Measurements from ENCODE around the gene OR8A1. TPM values are rescaled to one million over a fixed set of nuclear protein-coding genes. Genes with fewer than 3 reads are reported as not detected.

The OR8A1 gene
- not detected for total RNA-seq
- polyA plus RNA-seq (ENCODE audit: insufficient read depth, low read depth, low replicate concordance), result not detected
- long read RNA-seq, donor 1, result 0 reads
- long read RNA-seq, donor 2, result 0 reads
- long read RNA-seq, donor 3, result 0 reads
- long read RNA-seq, donor 4, result 0 reads
- long read RNA-seq, donor 5, result 0 reads
- long read RNA-seq, donor 6, result 0 reads
- long read RNA-seq, donor 7, result 0 reads
- long read RNA-seq, donor 8, partial matches to known transcripts, result 0 of 1 reads
- long read RNA-seq, donor 8, other reads (novel, unspliced or antisense), result 0 of 1 reads
- long read RNA-seq, donor 9, result 0 reads
- long read RNA-seq, donor 10, result 0 reads

GRCh38 chr11:124569697-124570096 lies at the start of gene OR8A1:
OR8A1 (plus strand) TSS chr11:124569997; CDS start chr11:124570120, 123 bp downstream.
- H3K36me3 ChIP-seq (ENCODE audit: control insufficient read depth in 2 of 3, insufficient read depth in 3 of 3, low read length in 3 of 3), result no peaks in the 10 kb centered on the region
- no peaks in the 10 kb centered on the region for H3K4me1 ChIP-seq (ENCODE audit: control insufficient read depth in 2 of 3, insufficient read depth in 2 of 3, low read depth in 1 of 3, low read length in 3 of 3)
- no peaks in the 10 kb centered on the region for H3K9me3 ChIP-seq (ENCODE audit: control insufficient read depth in 2 of 3, insufficient read depth in 1 of 3, low read length in 3 of 3)
- intact Hi-C loops (cut with DNase I), result no loop called here
- H3K27me3 ChIP-seq (ENCODE audit: control insufficient read depth, insufficient read depth, low read length), result no peaks in the 10 kb centered on the region
- no peak for DNase-seq
- no peak within 1 kb of the TSS for H3K4me3 ChIP-seq (ENCODE audit: low read length in 3 of 3)
- no peak within 1 kb of the TSS for H3K27ac ChIP-seq (ENCODE audit: low read depth in 2 of 2, low read length in 2 of 2)
- TF ChIP-seq CTCF (IDR thresholded peaks at IDR 0.05; ENCODE audit: borderline replicate concordance, extremely low read depth, insufficient read depth), result no peak
- no peak within 1 kb of the TSS for H3K9ac ChIP-seq (ENCODE audit: low read length in 3 of 3)
- no peak for FAIRE-seq

- H3K9me3 ChIP-seq (ENCODE audit: control insufficient read depth in 2 of 3, insufficient read depth in 1 of 3, low read length in 3 of 3), result no peaks in the 10 kb centered on the region
- intact Hi-C loops (cut with DNase I), result no loop called here
- H3K4me3 ChIP-seq (ENCODE audit: low read length in 3 of 3), result no peak overlapping the region
- DNase-seq (no peak), FAIRE-seq (no peak)
- H3K27me3 ChIP-seq (ENCODE audit: control insufficient read depth, insufficient read depth, low read length), result no peaks in the 10 kb centered on the region
- no peaks in the 10 kb centered on the region for H3K36me3 ChIP-seq (ENCODE audit: control insufficient read depth in 2 of 3, insufficient read depth in 3 of 3, low read length in 3 of 3)
- TF ChIP-seq CTCF (IDR thresholded peaks at IDR 0.05; ENCODE audit: borderline replicate concordance, extremely low read depth, insufficient read depth), result no peak
- peaks cover 0 to 4% (median 0%) of the 10 kb centered on the region in 3 donors for H3K4me1 ChIP-seq (ENCODE audit: control insufficient read depth in 2 of 3, insufficient read depth in 2 of 3, low read depth in 1 of 3, low read length in 3 of 3)
- no peak overlapping the region for H3K9ac ChIP-seq (ENCODE audit: low read length in 3 of 3)
- no peak overlapping the region for H3K27ac ChIP-seq (ENCODE audit: low read depth in 2 of 2, low read length in 2 of 2)
Observed at GRCh38 chr11:124520550-124520854, 49.3 kb upstream of the OR8A1 start.

- no peak for FAIRE-seq
- no peak for TF ChIP-seq CTCF (IDR thresholded peaks at IDR 0.05; ENCODE audit: borderline replicate concordance, extremely low read depth, insufficient read depth)
- intact Hi-C loops (cut with DNase I), result no loop called here
- no peak overlapping the region for H3K27ac ChIP-seq (ENCODE audit: low read depth in 2 of 2, low read length in 2 of 2)
- no peaks in the 10 kb centered on the region for H3K4me1 ChIP-seq (ENCODE audit: control insufficient read depth in 2 of 3, insufficient read depth in 2 of 3, low read depth in 1 of 3, low read length in 3 of 3)
- H3K9me3 ChIP-seq (ENCODE audit: control insufficient read depth in 2 of 3, insufficient read depth in 1 of 3, low read length in 3 of 3), result no peaks in the 10 kb centered on the region
- H3K9ac ChIP-seq (ENCODE audit: low read length in 3 of 3), result no peak overlapping the region
- H3K4me3 ChIP-seq (ENCODE audit: low read length in 3 of 3), result no peak overlapping the region
- DNase-seq, result no peak
- H3K36me3 ChIP-seq (ENCODE audit: control insufficient read depth in 2 of 3, insufficient read depth in 3 of 3, low read length in 3 of 3), result no peaks in the 10 kb centered on the region
- H3K27me3 ChIP-seq (ENCODE audit: control insufficient read depth, insufficient read depth, low read length), result no peaks in the 10 kb centered on the region
Observed at GRCh38 chr11:124533626-124534025, 36.2 kb upstream of the OR8A1 start.

- Histone ChIP-seq H3K4me3 (ENCODE audit: low read length in 3 of 3) (no peak overlapping the region), H3K9me3 (ENCODE audit: control insufficient read depth in 2 of 3, insufficient read depth in 1 of 3, low read length in 3 of 3) (no peaks in the 10 kb centered on the region), H3K27me3 (ENCODE audit: control insufficient read depth, insufficient read depth, low read length) (no peaks in the 10 kb centered on the region), H3K36me3 (ENCODE audit: control insufficient read depth in 2 of 3, insufficient read depth in 3 of 3, low read length in 3 of 3) (no peaks in the 10 kb centered on the region), H3K9ac (ENCODE audit: low read length in 3 of 3) (no peak overlapping the region), H3K27ac (ENCODE audit: low read depth in 2 of 2, low read length in 2 of 2) (no peak overlapping the region), H3K4me1 (ENCODE audit: control insufficient read depth in 2 of 3, insufficient read depth in 2 of 3, low read depth in 1 of 3, low read length in 3 of 3) (no peaks in the 10 kb centered on the region)
- intact Hi-C loops (cut with DNase I), result no loop called here
- DNase-seq (no peak), FAIRE-seq (no peak)
- no peak for TF ChIP-seq CTCF (IDR thresholded peaks at IDR 0.05; ENCODE audit: borderline replicate concordance, extremely low read depth, insufficient read depth)
Observed at GRCh38 chr11:124534051-124534450, 35.7 kb upstream of the OR8A1 start.
